Non-pigmented ciliary epithelial cell (primary cell): ENCODE measurements around the gene CEACAM19.
"Not testable (repeated sequence)": the region's sequence is repeated elsewhere in the genome, so short reads cannot be mapped to it uniquely, and the experiment has no call there.

Experiments used
- DNase-seq: peaks from one replicate; pipeline ENCODE4 v3.0.0-alpha.2; 2010; ENCODE audit warnings: low read depth

CEACAM19 gene

GRCh38 chr19:44671400-44671799 lies at the start of gene CEACAM19:
Gene CEACAM19 (plus strand): TSS chr19:44671482. CDS start chr19:44671932, 450 bp downstream.
- no peak for DNase-seq

DNA sequence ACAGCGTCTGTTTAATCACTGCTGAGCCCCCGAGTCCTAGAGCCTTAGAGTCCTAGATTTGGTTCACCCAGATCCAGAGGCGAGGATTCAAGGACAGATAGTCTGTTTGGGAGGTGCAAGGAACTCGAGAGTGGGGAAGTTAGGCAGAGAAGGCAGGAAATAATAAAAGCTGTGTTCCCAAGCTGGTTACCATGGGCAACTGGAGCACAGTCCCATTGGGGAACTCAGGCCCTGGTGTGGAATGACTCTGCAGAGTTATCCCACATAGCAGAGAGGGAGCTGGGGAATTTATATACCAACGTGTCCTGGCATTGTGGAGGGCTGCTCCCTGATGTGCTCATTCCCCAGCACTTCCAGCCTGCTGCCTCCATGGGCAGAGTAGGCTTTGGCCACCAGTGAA lies 48.2 kb upstream of the CEACAM19 start:
- DNase-seq: no peak

- DNase-seq: no peak
Measured at GRCh38 chr19:44623626-44624025, 47.7 kb upstream of the CEACAM19 start.

DNA sequence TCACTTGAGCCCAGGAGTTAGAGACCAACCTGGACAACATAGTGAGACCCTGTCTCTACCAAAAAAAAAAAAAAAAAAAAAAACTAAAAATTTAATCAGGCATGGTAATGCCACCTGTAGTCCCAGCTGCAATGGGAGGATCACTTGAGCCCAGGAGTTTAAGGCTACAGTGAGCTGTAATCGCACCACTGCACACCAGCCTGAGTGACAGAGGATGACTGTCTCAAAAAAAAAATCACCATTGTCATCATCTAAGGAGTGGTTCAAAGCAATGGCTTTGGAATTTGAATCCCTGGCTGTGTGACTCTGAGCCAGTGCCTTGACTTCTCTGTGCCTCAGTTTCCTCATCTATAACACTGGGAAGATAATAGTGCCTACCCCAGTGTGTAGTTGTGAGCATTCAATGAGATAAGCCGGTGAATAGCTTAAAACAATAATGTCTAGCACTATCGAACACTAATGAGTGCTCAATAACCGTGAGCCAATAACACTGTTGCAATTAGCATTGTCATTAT lies 46.4 kb upstream of the CEACAM19 start:
- no peak for DNase-seq

GRCh38 chr19:44625637-44626036 lies 45.6 kb upstream of the CEACAM19 start:
- not testable (repeated sequence) for DNase-seq

GRCh38 chr19:44626048-44626624 lies 45.1 kb upstream of the CEACAM19 start:
- DNase-seq: peak; percentile 92

GRCh38 chr19:44627631-44628030 lies 43.7 kb upstream of the CEACAM19 start:
- DNase-seq: no peak

DNA sequence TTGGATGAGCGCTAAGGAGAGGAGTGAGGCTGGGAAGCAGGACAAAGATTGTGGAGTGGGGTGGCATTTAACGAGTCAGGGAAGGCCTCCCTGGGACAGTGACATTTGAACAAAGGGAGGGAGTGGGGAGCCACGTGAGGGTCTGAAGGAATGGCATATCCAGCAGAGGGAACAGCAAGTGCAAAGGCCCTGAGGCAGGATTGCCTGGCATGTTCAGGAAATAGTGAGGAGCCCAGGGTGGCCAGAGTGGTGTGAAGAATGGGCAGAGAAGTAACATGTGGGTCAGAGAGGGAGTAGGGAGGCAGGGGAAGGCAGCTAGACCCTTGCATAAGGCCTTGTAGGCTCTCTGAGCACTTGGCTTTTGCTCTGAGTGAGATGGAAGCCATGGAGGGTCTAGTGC lies 42.5 kb upstream of the CEACAM19 start:
- no peak for DNase-seq

GRCh38 chr19:44631611-44632010 lies 39.7 kb upstream of the CEACAM19 start:
- not testable (repeated sequence) for DNase-seq

- not testable (repeated sequence) for DNase-seq
Measured at GRCh38 chr19:44634058-44634457, 37.2 kb upstream of the CEACAM19 start.

DNA sequence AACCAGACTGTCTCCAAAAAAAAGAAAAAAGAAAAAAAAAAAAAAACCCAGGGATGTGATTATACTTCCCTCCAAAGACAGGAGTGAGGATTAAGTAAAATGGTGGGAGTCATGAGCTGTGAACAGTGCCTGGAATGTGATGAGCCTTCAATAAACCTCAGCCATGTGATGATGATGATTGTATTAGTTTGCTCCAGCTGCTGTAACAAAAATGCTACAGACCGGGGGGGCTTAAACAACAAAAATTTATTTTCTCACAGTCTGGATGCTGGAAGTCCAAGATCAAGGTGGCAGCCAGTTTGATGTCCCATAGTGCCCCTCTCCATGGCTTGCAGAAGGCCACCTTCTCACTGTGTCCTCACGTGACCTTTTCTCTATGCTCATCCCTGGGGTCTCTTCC lies 36.5 kb upstream of the CEACAM19 start:
- no peak for DNase-seq

DNA sequence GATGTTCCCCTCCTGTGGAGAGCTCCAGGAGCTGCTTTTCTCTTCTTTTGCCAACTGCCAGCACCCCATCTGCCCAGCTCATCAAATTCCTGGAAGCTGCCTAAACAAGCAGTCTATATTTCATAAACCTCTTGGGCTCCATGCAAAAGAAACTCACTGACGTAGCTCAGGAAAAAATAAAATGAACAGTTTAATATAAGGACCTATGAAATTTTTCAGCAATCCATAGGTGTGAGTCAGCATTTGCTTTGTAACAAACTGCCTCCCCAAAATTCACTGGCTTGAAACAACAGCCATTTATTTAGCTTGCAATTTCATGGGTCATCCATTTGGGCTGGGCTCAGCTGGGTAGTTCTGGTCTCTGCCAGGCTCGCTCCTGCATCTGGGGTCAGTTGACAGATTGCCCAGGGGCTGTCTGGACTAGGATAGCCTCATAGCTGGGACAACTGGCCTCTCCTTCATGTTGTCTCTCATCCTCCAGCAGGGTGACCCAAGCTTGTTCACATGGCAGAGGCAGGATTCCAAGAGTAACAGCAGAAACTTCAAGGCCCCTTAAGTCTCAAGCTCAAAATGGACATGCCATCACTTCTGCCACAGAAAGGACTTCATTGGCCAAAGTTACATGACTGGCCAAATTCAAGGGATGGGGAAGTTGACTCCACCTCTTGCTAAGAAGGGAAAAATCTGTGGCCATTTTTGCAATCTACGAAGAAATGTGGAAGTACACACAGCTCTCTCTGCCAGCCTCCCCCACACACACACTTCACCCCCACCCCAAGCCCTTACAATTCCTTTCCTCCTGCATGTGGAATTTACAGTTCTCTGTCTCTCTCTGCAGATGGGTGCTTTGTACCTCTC lies 35.5 kb upstream of the CEACAM19 start:
- no peak for DNase-seq

GRCh38 chr19:44636439-44637389 lies 34.6 kb upstream of the CEACAM19 start:
- no peak for DNase-seq

GRCh38 chr19:44637390-44637764 lies 33.9 kb upstream of the CEACAM19 start:
- no peak for DNase-seq

DNA sequence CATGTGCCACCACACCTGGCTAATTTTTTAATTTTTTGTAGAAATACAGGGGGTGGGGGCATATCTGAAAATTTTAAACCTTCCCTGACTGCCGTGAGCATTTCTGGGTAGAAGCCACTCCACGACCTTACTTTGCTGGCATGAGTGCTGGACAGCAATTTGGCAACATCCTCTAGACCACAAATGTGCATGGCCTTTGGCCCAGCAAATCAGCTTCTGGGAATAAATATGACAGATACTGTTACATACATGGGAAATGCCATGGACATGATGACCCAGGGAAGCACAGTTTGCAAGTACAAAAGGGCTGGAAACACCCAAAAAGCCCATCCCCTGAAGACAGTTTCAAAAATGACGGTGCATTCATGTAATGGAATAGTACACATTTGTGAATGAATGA lies 30.8 kb upstream of the CEACAM19 start:
- DNase-seq: no peak

GRCh38 chr19:44641501-44642265 lies 29.6 kb upstream of the CEACAM19 start:
- no peak for DNase-seq

DNA sequence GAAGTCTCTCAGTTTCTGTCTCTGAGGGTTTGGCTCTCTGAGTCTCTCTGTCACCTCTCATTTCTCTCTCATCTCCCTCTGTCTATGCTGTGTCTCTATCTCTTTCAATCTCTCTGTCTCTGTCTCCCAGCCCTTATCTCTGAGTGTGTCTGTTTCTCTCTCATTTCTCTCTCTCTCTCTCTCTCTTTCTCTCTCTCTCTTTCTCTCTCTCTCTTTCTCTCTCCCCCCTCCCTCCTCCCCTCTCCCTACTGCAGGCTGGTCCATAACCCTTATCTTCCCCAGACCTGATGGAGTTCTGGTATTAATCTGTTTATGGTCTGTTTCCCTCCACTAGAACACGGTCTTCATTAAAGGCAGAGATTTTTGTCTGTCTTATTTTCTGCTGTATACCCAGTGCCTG lies 28.9 kb upstream of the CEACAM19 start:
- DNase-seq: no peak

DNA sequence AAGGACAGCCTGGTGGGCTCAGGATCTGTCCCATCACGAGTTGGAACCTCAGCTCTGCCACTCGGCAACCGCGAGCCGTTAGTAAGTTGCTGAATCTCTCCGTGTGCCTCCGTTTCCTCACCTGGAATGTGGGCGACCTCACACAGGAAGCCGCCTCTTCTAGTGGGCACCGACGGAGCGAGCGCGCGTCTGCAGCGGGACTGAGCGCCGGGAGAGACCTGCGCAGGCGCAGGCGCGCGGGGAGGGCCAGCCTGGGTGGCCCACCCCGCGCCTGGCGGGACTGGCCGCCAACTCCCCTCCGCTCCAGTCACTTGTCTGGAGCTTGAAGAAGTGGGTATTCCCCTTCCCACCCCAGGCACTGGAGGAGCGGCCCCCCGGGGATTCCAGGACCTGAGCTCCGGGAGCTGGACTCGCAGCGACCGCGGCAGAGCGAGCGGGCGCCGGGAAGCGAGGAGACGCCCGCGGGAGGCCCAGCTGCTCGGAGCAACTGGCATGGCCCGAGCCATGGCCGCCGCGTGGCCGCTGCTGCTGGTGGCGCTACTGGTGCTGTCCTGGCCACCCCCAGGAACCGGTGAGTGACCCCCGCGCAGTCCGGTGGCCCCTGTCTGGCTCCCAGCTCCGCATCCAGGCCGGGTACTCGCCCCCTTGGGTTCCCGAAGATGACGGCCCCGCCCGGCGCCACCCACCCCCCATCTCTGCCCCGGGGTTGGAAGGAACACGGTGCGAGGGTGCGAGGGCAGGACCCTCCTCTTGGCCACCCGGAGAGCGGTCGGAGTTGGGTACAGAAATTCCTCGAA lies 27.5 kb upstream of the CEACAM19 start, which contains the start of gene PVR:
Gene PVR, plus strand, starts transcription at position 306 of the 797 bp plus-strand sequence. Its CDS starts 187 bp downstream, at position 493.
- DNase-seq: no peak

- DNase-seq: no peak
Measured at GRCh38 chr19:44644402-44645016, 26.8 kb upstream of the CEACAM19 start.
